Fibroblast of lung (primary cell): ENCODE data around the gene ARTN. TPM values are rescaled to one million over a fixed set of nuclear protein-coding genes. Genes with fewer than 3 reads are reported as not detected.
A peak's percentile ranks its signal among the peaks of the same experiment; 100 is the strongest.

Experiments used
- DNase-seq, 2 donors: peaks; one replicate each; pipeline versions ENCODE4 v3.0.0 to v3.0.0-alpha.2; 2010; ENCODE audit warnings: low read depth in 2 of 2
- H2AFZ ChIP-seq: 2 replicates; pipeline ENCODE4 v1.5.1; 2012; ENCODE audit warnings: low read length, control low read depth, inconsistent platforms
- H3K27ac ChIP-seq: 2 replicates; pipeline ENCODE4 v1.5.1; 2011; ENCODE audit warnings: low read length, control low read depth; ENCODE audit not compliant: insufficient read depth
- H3K27me3 ChIP-seq: 2 replicates; pipeline ENCODE4 v1.5.1; 2011; ENCODE audit warnings: mild to moderate bottlenecking, low read length; ENCODE audit not compliant: control insufficient read depth, insufficient read depth
- H3K36me3 ChIP-seq: 2 replicates; pipeline ENCODE4 v1.5.1; 2011; ENCODE audit warnings: low read length; ENCODE audit not compliant: control insufficient read depth, insufficient read depth
- H3K4me1 ChIP-seq: 2 replicates; pipeline ENCODE4 v1.5.1; 2011; ENCODE audit warnings: low read length; ENCODE audit not compliant: control insufficient read depth, insufficient read depth; ENCODE audit errors: extremely low read depth
- H3K4me2 ChIP-seq: 2 replicates; pipeline ENCODE4 v1.5.1; 2011; ENCODE audit warnings: low read length, control low read depth; ENCODE audit not compliant: insufficient read depth; ENCODE audit errors: extremely low read depth
- H3K4me3 ChIP-seq, 4 experiments: fragments of 200-600 bp in 1 of 4; sonication (generic) in 1 of 4; replicated peaks in 1 of 4; 2 replicates each; pipeline ENCODE4 v1.5.1; 2011 to 2016; ENCODE audit warnings: low read length in 4 of 4, low read depth in 3 of 4, mild to moderate bottlenecking in 3 of 4, control low read depth in 2 of 4, inconsistent platforms in 1 of 4, mixed read lengths in 1 of 4; ENCODE audit not compliant: insufficient read depth in 1 of 4; ENCODE audit errors: control extremely low read depth in 1 of 4
- H3K79me2 ChIP-seq: 2 replicates; pipeline ENCODE4 v1.5.1; 2012; ENCODE audit warnings: mild to moderate bottlenecking, low read length, inconsistent platforms; ENCODE audit not compliant: control insufficient read depth, insufficient read depth
- H3K9ac ChIP-seq: 2 replicates; pipeline ENCODE4 v1.5.1; 2011; ENCODE audit warnings: mild to moderate bottlenecking, low read length, control low read depth; ENCODE audit not compliant: insufficient read depth
- H3K9me3 ChIP-seq: 2 replicates; pipeline ENCODE4 v1.5.1; 2012; ENCODE audit warnings: low read depth, low read length; ENCODE audit not compliant: control insufficient read depth, insufficient read depth
- H4K20me1 ChIP-seq: 2 replicates; pipeline ENCODE4 v1.5.1; 2011; ENCODE audit warnings: low read length; ENCODE audit not compliant: control insufficient read depth, insufficient read depth; ENCODE audit errors: extremely low read depth
- EZH2 ChIP-seq: IDR thresholded peaks from 2 replicates; pipeline ENCODE4 v1.5.1; 2012; ENCODE audit warnings: low read length, control low read depth, mild to moderate bottlenecking; ENCODE audit errors: missing control alignments
- polyA plus RNA-seq, 2 donors: library from polyadenylated mRNA; depleted of rRNA in 1 of 2; stranded (reverse) in 1 of 2; unstranded in 1 of 2; fragments of >200 nt; gene quantifications; 2 replicates each; pipeline ENCODE4 v1.2.1, GENCODE V29; 2011 to 2012; ENCODE audit warnings: missing spikeins in 1 of 2
- total RNA-seq: library from RNA; depleted of rRNA; stranded (reverse); fragments of >200 nt; gene quantifications from 2 replicates; pipeline ENCODE4 v1.2.1, GENCODE V29; 2014
- TF ChIP-seq, protein P1 (sequence below), 2 donors: IDR thresholded peaks in 1 of 2; conservative IDR thresholded peaks in 1 of 2; 1 replicate in 1 of 2; 2 replicates in 1 of 2; pipeline ENCODE4 v1.5.1; 2011 to 2012; ENCODE audit warnings: low read length in 2 of 2, control low read depth in 1 of 2, inconsistent platforms in 1 of 2, low read depth in 1 of 2, mild to moderate bottlenecking in 1 of 2

ARTN gene
- total and polyA plus RNA-seq, 2 donors (not counting 1 experiment from before 2014, with no cell fraction given), result 0.06 to 0.50 TPM

DNA sequence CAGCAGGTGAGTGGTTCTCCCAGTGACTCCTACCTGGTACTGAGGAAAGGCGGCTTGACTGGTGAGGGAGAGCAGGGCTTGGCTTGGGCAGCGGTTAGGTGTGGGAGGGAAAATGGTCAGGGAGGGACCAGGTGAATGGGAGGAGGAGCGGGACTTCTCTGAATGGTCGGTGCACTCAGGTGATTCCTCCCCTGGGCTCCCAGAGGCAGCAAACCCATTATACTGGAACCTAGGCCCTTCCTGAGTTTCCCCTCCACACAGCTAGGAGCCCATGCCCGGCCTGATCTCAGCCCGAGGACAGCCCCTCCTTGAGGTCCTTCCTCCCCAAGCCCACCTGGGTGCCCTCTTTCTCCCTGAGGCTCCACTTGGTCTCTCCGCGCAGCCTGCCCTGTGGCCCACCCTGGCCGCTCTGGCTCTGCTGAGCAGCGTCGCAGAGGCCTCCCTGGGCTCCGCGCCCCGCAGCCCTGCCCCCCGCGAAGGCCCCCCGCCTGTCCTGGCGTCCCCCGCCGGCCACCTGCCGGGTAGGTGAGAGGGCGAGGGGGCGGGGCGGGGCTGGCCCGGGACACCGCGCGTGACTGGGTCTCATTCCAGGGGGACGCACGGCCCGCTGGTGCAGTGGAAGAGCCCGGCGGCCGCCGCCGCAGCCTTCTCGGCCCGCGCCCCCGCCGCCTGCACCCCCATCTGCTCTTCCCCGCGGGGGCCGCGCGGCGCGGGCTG lies 2.3 kb downstream of the ARTN start:
- peak overlapping the region; percentile 44 for H3K4me2 ChIP-seq
- peak overlapping the region in 2 of 4 experiments; percentile 7 to 40 for H3K4me3 ChIP-seq
- no peak overlapping the region for H3K9ac ChIP-seq
- H3K36me3 ChIP-seq, result no peaks in the 10 kb centered on the region
- no peaks in the 10 kb centered on the region for H3K9me3 ChIP-seq
- H3K27ac ChIP-seq, result no peak overlapping the region
- H4K20me1 ChIP-seq, result no peaks in the 10 kb centered on the region
- no peaks in the 10 kb centered on the region for H3K27me3 ChIP-seq
- peak; percentile 28 for TF ChIP-seq EZH2
- TF ChIP-seq, protein P1, sequence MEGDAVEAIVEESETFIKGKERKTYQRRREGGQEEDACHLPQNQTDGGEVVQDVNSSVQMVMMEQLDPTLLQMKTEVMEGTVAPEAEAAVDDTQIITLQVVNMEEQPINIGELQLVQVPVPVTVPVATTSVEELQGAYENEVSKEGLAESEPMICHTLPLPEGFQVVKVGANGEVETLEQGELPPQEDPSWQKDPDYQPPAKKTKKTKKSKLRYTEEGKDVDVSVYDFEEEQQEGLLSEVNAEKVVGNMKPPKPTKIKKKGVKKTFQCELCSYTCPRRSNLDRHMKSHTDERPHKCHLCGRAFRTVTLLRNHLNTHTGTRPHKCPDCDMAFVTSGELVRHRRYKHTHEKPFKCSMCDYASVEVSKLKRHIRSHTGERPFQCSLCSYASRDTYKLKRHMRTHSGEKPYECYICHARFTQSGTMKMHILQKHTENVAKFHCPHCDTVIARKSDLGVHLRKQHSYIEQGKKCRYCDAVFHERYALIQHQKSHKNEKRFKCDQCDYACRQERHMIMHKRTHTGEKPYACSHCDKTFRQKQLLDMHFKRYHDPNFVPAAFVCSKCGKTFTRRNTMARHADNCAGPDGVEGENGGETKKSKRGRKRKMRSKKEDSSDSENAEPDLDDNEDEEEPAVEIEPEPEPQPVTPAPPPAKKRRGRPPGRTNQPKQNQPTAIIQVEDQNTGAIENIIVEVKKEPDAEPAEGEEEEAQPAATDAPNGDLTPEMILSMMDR (conservative IDR thresholded peaks at IDR 0.05 in 1 of 2, IDR thresholded peaks at IDR 0.05 in 1 of 2; ENCODE audit: low read depth in 1 of 2, low read length in 2 of 2), result no peak
- no peak overlapping the region for H2AFZ ChIP-seq
- DNase-seq, result no peak
- peaks cover 9% of the 10 kb centered on the region for H3K4me1 ChIP-seq
- no peaks in the 10 kb centered on the region for H3K79me2 ChIP-seq

DNA sequence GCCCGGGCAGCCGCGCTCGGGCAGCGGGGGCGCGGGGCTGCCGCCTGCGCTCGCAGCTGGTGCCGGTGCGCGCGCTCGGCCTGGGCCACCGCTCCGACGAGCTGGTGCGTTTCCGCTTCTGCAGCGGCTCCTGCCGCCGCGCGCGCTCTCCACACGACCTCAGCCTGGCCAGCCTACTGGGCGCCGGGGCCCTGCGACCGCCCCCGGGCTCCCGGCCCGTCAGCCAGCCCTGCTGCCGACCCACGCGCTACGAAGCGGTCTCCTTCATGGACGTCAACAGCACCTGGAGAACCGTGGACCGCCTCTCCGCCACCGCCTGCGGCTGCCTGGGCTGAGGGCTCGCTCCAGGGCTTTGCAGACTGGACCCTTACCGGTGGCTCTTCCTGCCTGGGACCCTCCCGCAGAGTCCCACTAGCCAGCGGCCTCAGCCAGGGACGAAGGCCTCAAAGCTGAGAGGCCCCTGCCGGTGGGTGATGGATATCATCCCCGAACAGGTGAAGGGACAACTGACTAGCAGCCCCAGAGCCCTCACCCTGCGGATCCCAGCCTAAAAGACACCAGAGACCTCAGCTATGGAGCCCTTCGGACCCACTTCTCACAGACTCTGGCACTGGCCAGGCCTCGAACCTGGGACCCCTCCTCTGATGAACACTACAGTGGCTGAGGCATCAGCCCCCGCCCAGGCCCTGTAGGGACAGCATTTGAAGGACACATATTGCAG lies 3.0 kb downstream of the ARTN start:
- Histone ChIP-seq H3K4me1 (peaks cover 9% of the 10 kb centered on the region), H3K4me3 (peak overlapping the region in 2 of 4 experiments; percentile 6 to 33), H3K4me2 (no peak overlapping the region), H3K27me3 (no peaks in the 10 kb centered on the region), H4K20me1 (no peaks in the 10 kb centered on the region), H3K79me2 (no peaks in the 10 kb centered on the region), H2AFZ (no peak overlapping the region), H3K9me3 (no peaks in the 10 kb centered on the region), H3K36me3 (no peaks in the 10 kb centered on the region), H3K9ac (no peak overlapping the region), H3K27ac (no peak overlapping the region)
- peak; percentile 21 to 45 for DNase-seq
- TF ChIP-seq, protein P1 (conservative IDR thresholded peaks at IDR 0.05 in 1 of 2, IDR thresholded peaks at IDR 0.05 in 1 of 2; ENCODE audit: low read depth in 1 of 2, low read length in 2 of 2), result peak in 1 of 2 donors; percentile 7
- TF ChIP-seq EZH2, result no peak

DNA sequence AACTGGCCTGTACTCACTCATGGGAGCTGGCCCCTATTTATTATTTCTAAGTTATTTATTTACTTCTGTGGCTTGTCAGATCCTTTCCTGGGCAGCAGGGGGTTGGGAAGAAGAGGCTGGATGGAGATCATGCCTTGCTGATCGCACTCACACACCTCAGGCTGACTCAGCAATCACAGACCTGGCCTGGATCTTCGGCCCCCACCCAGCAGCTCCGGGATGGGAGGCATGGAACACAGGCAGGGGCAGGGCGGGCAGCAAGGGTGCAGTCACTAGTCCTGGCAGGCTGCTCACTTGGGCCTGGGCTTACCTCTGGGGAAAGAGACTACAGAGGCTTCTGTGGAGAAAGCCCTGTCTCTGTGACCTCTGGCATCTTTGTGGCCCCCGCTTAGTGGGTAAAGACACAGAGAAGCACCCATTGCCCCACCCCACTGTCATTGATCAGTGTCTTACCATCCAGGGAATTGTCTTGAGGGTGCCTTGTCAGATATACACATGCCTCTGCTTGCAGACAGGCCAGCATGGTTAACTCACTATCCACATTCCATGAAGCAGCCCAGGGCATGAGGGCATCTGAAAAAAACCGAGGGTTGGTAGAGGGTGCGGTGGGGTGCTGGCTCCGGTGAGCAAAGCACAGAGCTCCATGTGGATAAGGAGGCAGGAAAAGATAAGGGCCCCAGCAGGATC lies 3.7 kb downstream of the ARTN start:
- Histone ChIP-seq H3K4me3 (no peak overlapping the region), H3K4me1 (peaks cover 9% of the 10 kb centered on the region), H3K79me2 (no peaks in the 10 kb centered on the region), H3K9ac (no peak overlapping the region), H3K9me3 (no peaks in the 10 kb centered on the region), H3K27me3 (no peaks in the 10 kb centered on the region), H3K27ac (no peak overlapping the region), H4K20me1 (no peaks in the 10 kb centered on the region), H3K4me2 (no peak overlapping the region), H3K36me3 (no peaks in the 10 kb centered on the region), H2AFZ (no peak overlapping the region)
- no peak for TF ChIP-seq EZH2
- TF ChIP-seq, protein P1 (conservative IDR thresholded peaks at IDR 0.05 in 1 of 2, IDR thresholded peaks at IDR 0.05 in 1 of 2; ENCODE audit: low read depth in 1 of 2, low read length in 2 of 2), result no peak
- DNase-seq, result no peak
